Coronary artery (tissue), 2 donors: ENCODE measurements around the gene CNTD1.
A peak's percentile ranks its signal among the peaks of the same experiment; 100 is the strongest.

Experiments
- DNase-seq: peaks from one replicate; pipeline ENCODE4 v3.0.0-alpha.2; 2017; ENCODE audit warnings: low spot score
- H3K27ac ChIP-seq, 2 donors: fragments of 200-600 bp; sonication (generic); one replicate each; pipeline ENCODE4 v1.5.1; 2016 to 2019
- H3K4me3 ChIP-seq: fragments of 200-600 bp; sonication (generic); 2 replicates; pipeline ENCODE4 v1.5.1; 2016; ENCODE audit warnings: mild to moderate bottlenecking, moderate library complexity
- CTCF ChIP-seq: fragments of 200-600 bp; sonication (generic); IDR thresholded peaks from one replicate; pipeline ENCODE4 v1.5.1; 2019; ENCODE audit warnings: antibody characterized with exemption

Gene CNTD1

GRCh38 chr17:42773290-42774035 is 25.2 kb upstream of the CNTD1 start, which contains the start of gene VPS25:
Gene VPS25, plus strand, starts transcription at chr17:42773449. Its CDS starts 27 bp downstream, at chr17:42773476.
- Histone ChIP-seq H3K4me3 (peak within 1 kb of the TSS; percentile 87), H3K27ac (peak within 1 kb of the TSS; percentile 72 to 84)
- no peak for TF ChIP-seq CTCF
- DNase-seq, result no peak

GRCh38 chr17:42774066-42774745 is 24.5 kb upstream of the CNTD1 start:
- Histone ChIP-seq H3K4me3 (peak overlapping the region; percentile 87), H3K27ac (no peak overlapping the region)
- no peak for TF ChIP-seq CTCF
- DNase-seq, result no peak

DNA sequence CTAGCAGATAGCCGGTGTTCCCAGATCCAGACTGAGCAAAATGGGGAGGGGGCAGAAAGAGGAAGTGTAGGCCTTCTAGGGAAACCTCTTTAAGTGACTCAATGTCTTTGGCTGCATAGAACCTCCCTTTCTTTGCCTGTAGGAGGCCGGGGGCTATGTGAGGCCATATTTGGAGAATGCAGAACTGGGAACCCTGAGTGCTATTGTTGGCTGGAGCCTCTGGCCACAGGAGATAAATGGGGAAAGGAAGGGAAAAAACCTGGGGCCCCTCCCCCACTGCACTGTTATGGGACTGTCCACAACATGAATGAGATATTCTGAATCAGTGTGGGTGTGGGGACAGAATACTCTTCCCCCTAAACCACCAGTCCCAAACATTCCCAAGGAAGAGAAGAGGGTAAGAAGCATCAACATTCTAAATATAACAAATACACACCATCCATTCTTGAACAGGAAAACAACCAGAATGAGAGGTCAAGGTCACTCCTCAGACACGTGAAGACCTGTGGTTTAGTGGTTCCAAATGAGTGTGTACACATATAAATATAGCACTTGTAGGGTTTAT is 23.0 kb upstream of the CNTD1 start:
- TF ChIP-seq CTCF, result no peak
- DNase-seq, result no peak
- Histone ChIP-seq H3K4me3 (no peak overlapping the region), H3K27ac (no peak overlapping the region)

DNA sequence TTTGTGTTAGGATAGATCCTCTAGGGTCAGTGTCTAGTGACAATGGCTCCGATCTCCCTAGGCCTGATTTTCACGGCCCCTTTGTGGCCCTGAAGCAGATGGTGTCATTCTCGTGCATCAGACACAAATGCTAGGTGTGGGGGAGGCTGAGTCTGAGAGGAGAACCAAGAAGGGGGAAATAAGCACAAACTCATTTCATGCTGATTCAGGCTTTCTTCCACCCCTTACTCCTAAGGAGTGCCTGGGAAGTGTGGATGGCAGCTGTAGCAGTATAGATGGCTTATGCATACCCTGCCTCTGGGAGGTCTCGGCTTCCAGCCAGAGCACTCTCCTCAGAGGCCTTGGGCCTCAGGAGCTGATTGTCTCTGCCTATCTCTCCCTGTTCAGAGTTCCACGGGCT is 20.1 kb upstream of the CNTD1 start:
- Histone ChIP-seq H3K4me3 (no peak overlapping the region), H3K27ac (no peak overlapping the region)
- TF ChIP-seq CTCF, result no peak
- DNase-seq, result no peak

DNA sequence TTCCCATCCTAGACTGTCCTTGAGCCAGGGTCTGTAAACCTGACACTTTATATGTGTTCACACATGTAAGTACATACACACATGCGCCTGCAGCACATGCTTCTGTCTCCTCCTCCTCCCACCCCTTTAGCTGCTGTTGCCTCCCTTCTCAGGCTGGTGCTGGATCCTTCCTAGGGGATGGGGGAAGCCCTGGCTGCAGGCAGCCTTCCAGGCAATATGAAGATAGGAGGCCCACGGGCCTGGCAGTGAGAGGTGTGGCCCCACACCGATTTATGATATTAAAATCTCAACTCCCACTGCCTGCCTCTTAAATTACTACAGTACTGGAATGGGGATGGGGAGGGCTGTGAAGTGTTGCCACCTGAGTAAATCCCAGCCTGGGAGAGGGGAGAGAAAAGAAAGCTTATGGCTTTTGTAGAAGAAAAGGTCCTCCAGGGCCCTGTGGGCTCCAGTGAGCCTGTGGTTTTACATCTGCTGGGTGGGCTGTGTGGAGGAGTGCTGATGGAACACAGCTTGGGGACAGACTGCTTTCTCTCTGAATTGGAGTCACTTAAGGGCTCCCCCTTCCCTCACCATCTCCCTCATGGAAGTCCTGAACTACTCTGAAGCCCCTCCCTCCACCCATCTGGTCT is 19.2 kb upstream of the CNTD1 start:
- DNase-seq, result no peak
- H3K4me3 ChIP-seq, result no peak overlapping the region
- H3K27ac ChIP-seq, result no peak overlapping the region
- no peak for TF ChIP-seq CTCF

GRCh38 chr17:42779936-42780850 is 18.5 kb upstream of the CNTD1 start, which contains the start of gene WNK4:
Gene WNK4, plus strand, starts transcription at chr17:42780610. Its CDS starts 89 bp downstream, at chr17:42780699.
- DNase-seq, result no peak
- TF ChIP-seq CTCF, result no peak
- H3K27ac ChIP-seq, result no peak within 1 kb of the TSS
- peak within 1 kb of the TSS; percentile 66 for H3K4me3 ChIP-seq
